Activated CD4-positive, alpha-beta T cell treated with anti-CD3 and anti-CD28 coated beads, Interleukin-2, amount 50 U/mL, for 16 hours (primary cell): ENCODE data around the gene PLXNA4.

Experiments used
- DNase-seq: peaks from one replicate; pipeline ENCODE4 v3.0.0-alpha.2; 2020

The PLXNA4 gene

DNA sequence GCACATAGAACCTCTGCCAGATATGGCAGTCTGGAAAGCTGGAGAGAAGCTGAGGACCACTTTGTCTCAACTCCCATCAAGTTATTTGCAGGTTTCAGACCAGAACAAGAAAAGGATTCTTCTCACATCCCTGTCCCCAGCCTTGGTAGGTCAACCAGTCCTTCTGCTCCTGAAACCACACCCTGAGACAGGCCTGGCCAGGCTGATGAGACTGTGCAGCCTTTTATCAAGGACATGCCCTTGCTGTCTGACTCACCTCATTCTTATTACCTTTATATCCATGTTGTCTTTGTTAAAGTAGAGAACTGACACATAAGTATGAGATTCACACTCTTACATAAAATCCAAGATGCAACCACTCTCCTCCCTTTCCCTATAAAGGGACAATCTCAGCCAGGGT lies 354.9 kb downstream of the PLXNA4 start:
- no peak for DNase-seq

DNA sequence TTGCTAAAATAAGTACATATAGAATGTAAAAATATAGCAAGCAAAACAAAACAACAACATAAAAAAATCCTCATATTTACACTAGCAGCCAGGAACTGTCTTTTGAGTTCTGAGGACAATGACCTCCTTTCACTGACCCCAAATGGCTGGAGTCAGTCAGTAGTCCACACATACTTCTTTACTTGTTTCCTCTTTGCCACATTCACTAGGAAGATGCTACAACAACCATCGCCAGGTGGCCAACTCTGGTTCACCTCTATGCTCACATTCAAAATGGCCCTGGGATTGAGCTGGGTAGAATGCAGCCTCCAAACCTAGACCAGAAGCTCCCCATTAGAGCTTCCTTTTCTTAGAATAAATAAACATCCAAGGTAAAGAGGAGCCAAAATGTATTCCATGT lies 356.2 kb downstream of the PLXNA4 start:
- no peak for DNase-seq

DNA sequence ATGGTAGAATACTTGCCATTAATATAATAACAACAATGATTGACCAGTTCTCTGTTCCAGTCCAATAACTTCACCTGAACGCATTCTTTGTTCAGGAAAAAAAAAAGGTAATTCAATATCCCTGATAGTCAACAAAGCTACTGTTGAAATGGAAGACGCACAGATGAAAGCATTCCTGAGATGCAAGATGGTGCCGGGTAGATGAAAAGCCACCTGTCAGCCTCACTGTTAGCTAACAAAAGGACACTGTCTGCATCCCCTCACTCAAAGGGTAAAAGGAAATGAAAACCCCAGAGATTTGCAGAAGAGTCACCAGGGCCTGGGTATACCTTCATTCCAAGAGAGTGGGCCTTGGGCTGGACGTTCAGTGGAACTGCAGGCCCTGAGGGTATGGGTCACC lies 357.4 kb downstream of the PLXNA4 start:
- DNase-seq = no peak

DNA sequence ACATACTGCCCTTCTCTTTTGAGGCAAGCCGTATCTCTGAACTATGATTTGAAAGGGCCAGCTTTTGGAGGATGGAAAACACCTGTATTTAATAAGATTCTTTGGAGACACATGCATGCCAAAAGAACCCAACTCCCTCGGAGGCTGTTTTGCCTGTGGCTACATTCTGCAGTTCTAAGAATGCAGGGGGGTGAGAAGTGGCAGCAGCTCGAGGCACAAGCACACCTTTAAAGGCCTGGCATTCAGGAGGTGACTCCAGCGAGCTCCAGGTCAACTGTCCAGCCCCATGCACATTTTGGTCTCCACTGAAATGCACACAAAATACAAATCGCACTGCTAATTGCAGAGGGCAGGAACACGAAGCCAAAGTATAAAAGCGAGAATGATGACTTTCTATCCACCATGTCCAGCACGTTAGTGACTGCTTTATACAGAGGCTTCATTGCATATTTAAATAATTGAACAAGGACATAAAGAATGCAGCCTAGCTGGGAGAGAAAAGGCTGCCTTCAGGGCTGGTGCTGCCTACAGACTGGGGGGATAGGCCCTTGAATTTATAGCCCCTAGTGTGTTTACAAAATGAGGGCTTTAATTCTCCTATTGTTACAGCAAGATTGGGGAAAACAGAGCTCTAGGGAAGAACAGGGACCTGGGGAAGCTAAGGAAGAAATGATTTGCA lies 359.3 kb downstream of the PLXNA4 start:
- no peak for DNase-seq

DNA sequence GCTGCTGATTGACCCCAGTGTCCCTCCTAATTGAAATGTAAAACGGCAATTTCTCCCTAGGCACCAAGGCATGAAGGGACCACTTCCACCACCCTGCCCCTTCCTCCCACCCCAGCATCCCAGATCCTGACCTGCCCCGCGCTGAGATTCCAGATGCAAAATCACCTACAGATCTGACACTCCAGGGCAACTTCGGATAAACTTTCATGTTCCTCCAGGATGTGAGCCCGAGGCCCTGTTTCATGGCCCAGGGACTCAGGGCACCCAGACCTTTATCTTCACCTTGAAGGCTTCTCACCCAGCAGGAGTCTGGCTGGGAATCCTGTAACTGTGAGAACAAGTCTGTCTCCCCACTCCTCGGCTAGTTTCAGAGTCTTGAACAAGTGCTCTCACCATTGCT lies 361.8 kb downstream of the PLXNA4 start:
- DNase-seq = no peak

DNA sequence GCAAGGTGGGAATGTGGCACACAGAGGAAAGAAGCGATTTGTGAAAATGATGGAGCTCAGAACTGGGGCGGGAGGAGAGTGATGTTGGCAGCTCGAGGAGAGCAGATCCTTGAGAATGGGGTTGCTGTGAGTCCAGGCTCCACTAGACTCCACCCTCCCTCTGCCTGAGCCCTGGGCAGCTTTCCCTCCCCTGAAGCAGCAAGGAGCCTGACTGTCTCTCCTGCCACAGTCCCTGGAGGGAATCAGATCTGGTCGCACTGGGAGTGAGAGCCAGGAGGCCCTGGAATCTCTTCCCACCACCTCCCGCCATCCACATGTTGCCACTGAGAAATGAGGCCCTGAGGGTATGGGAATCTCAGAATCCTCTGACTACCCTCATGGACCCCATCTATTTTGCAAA lies 362.7 kb downstream of the PLXNA4 start:
- DNase-seq = no peak

DNA sequence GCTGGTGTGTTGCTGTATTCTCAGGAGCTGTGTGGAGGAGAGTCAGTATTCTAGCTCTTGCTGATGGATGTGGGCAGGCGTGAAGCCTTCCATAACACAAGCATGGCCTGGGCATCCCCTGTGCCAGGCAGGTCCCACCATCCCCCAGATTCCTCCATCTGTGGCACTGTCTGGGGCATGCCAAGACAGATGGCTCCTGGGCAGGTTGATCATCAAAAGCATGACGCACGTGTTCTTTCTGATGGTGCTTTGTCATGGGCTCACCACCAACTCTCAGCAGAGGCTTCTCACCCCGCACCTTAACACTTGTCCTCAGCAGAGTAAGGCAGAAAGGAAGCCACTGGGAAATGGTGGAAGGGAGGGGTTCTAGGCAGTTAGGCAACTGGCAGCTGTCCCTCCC lies 364.3 kb downstream of the PLXNA4 start:
- DNase-seq = no peak

DNA sequence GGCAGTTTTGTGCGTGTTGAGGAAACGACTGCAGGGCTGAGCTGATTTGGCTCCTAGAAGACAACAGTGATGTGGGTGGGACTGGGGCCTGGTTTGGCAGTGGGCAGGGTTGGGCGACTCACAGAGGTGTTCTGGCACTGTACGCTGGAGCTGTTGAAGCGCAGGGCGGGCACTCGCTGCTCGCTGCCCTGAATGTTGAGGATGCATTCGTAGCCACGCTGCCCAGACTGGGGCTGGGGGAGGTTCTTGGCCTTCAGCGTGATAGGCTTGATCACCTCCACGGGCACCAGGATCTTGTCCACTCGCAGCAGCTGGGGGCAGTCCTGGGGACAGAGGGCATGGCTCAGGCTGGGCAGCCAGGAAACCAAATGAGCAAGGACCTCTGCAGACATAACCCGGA lies 365.4 kb downstream of the PLXNA4 start:
- DNase-seq = no peak

DNA sequence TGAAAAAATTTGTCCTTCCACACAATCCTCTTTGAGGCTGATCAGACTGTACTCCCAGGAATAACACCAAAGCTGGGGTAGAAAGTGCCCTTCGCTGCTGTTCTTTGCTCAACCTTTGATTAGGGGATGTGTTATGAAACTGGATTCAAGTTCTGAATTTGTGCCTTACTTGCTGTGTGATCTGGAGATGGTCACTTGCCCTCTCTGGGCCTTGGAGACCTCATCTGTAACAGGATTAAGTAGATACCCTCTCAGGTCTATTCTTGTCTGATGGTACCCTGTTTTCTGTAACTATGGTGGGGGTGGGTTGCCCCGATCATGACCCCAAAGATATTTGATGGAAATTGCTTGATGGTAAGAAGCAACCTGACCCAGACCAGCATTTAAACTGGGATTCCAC lies 368.5 kb downstream of the PLXNA4 start:
- no peak for DNase-seq

DNA sequence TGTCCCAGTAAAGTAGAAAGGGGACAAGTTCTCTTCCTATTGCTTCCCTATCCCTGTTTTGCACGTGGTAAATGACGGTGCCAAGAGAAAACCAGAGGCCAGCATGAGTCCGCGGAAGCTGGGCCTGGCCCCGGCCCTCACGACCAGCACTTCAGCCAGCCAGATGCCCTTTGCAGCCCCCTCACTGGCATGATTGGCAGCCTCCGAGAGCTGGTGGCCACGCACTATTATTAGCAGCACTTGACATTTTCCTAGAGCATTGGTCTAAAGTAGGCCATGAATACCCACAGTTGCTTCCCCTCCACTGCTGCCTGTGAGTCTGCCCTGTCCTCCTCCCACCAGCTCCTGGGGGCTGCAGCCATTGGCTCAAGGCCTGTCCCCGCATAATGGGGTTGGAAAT lies 369.1 kb downstream of the PLXNA4 start:
- DNase-seq = no peak

DNA sequence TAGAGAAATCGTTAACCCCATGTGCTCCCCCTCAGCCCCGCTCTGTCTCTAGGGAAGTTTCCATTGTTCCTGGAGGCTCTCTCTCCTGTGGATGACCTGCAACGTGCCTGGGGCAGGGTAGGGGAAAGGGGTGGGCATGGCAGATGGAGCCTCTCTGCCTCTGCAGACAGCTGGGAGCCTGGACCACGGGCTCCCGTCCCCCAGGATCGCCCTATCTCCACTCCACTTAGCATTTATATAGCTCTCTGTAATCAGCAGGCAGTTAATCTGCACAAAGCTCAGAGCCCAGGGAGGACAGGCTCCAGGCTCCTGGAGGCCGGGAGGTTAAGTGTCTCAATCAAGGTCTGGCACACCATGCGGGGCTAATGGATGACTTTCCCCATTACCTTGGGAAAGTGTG lies 369.7 kb downstream of the PLXNA4 start:
- DNase-seq = no peak

DNA sequence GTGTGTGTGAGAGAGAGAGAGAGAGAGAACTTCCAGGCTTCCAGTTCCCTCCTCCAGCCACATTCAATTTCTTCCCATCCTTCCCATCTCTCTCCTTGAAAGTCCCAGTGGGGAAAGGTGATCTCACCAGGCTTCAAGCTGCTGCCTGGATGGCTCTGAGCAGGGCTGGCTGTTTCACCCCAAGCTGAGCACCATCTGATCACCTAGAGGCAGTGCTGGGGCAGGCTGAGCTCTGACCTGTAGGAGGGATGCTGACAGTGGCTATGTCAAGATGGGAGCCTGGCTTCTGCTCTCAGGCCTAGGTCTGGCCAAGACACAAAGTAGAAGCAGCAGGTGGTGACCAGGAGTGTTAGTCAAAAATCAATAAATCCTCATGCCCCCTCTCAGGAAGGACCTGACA lies 370.8 kb downstream of the PLXNA4 start:
- no peak for DNase-seq

DNA sequence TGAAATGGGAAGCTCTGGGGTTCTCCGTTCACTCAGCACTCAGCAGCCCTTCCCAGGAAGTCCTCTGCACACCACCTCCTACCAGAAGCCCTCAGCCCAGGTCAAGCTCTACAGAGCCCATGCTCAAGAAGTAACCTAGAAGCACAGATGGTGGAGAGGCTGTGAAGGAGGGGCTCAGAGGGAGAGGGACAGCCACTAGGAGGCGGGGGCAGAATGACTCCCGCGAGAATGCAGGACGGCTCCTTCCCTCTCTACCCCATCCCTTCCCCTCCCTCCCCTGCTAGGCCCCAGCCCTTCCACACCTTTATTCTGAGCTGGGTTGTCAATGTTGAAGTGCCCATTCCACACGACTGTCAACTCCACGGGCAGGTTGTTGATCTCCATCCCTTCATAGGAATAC lies 373.2 kb downstream of the PLXNA4 start:
- no peak for DNase-seq

DNA sequence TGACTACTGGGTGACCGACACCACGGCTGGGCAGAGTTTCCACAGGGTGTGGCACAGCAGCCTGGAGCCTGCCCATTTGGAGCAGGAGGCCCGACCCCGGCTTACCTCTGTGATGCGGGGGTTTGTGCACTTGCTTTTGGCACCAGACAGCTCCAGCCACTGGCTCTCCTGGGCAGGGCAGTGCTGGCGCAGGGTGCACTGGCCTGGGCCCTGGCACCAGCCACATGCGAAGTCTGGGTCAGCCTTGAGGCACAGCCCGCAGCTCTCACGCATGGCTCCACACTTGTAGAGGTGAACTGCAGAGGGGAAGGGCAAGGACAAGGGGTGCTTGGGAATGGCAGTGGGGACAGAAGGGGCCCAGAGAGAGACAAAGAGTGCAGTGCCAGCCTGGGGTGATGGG lies 373.7 kb downstream of the PLXNA4 start:
- no peak for DNase-seq

DNA sequence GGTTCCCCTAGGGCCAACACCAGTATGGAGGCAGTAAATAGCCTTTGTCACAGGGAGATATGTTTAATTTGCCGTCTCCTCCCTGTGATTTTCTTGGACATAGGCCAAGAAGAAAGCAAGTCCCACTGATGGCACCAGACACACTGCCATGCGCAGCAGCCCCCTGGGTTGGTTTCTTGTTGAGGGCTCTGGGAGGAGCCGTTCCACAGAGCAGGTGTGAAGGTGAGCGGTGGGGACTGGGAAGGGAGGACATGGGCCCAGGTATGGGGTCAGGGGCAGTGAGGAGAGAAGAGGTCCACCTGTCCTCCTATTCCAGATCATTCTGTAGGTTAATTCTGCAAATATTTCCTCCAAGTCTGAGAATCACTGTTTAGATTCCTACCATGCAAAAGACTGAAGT lies 376.1 kb downstream of the PLXNA4 start:
- no peak for DNase-seq

DNA sequence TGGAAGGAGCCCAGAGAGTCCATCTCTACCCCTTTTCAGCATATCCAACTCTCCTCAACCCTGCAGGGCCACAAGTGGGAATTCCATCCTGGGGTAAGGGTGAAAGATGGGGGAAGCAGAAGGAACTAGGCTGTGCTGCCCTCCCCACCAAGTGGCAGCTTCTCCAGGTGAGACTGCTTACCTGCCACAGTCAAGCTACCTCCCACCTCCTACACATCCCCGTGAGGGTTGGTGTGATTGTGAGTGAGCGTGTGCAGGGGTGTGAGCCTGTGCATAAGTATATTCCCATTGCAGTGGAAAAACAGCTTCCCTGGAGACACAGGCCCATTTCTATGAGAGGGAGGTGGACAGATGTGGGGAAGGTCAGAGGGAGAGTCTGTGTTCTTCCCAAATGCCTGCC lies 376.6 kb downstream of the PLXNA4 start:
- DNase-seq = no peak

DNA sequence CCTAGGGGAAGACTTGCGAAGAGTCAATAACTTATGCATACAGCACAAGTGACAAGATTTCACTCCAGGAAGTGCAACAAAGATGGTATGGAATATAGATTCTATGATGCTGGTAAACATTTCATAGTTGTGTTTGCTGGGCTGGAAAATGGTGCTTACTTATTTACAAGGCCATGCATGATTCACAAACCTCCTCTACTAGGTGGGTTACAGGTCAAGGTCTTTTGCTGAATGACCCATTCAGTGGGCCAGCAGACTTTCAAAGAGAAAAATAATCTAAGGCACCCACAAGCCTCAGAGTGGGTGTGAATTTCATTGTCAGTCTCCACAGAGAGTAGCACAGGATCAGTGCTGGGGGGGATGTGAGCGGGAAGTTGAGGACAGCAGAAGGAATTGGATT lies 378.5 kb downstream of the PLXNA4 start:
- no peak for DNase-seq

DNA sequence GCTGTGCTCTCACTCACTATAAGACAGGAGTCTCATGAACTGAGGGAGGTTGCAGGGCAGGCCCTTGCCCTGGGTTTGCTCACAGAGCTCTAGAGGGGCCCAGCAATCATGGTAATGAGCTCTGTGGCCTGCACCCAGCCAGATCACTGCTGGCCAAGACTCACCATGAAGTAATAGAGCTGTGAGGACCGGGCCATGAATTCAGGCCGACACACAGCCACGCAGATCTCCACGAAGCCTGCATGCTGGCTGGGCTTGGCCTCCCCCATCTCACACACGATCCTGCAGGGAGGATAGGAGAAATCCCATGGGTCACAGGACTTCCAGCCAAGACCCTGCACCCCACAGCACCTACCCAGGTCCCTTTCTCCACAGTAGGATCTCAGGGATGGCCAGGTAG lies 382.4 kb downstream of the PLXNA4 start:
- DNase-seq = no peak

DNA sequence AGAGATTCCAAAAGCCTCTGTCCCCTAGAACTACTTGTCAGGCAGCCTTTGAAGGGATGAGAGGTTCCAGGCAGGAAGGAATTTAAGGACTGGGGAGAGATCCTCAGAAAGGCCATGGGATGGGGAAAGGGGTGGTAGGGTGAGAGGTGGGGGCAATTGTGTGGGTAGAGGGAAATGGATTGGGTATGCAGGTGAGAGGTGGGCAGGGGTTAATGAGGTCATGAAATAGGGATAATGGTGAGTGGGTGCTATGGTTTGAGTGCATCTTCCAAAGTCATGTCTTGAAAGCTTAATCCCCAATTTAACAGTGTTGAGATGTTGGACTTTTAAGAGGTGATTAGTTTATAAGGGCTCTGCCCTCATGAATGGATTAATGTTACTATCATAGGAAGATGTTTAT lies 383.5 kb downstream of the PLXNA4 start:
- DNase-seq = no peak

DNA sequence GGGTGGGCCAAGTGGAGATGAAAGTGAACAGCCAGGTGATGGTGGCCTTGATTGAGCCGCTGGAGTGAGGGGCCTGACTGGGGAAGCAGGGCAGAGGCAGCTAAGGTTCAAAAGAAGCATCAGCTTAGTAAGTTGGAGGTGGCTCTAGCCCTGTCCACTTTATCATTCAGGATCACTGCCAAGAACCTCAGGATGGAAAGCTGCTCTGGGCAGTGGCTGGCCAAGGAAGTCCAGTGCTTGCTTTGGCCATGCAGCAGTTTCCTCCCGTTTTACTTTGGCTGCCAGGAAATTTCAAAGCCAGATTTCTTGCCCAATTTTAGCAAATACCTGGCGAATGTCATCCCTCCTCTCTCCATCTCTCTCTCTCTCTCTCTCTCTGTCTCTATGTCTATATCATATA lies 384.9 kb downstream of the PLXNA4 start:
- DNase-seq = no peak

DNA sequence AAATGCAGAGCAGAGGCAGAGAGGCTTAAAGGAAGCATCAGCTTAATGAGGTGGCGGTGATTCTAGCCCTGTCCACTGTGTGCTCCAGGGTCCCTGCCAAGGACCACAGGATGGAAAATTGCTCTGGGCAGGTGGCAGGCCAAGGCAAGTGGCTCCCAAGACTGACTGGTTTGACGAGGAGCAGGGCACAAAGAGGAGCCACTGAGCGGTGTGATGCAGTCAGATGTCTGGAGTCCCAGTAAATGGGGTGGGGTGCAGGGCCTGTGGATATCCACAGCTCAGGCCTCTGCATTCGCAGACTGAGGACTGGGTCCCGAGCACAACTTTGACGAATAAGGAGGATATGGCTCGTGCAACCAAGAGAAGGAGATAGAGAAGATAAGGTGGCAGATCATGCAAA lies 385.6 kb downstream of the PLXNA4 start:
- DNase-seq = no peak

DNA sequence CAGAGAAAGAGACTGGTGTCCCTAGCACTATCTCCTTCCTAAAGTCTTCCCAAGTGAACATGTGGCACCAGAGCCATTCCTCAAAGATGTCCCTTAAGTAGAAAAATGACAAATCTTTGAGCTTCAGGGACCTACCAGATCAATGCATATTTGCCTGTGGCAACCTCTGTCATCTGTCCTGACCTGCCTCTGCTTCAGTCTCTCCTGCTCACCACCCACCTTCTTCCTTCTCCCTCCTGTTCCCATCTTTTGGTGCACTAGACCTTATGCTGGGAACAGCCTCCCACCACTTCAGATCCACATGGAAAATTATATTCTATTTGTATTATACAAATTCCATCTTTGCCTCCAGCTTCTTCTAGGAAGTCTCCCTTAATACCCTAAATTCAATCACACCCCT lies 386.4 kb downstream of the PLXNA4 start:
- no peak for DNase-seq

DNA sequence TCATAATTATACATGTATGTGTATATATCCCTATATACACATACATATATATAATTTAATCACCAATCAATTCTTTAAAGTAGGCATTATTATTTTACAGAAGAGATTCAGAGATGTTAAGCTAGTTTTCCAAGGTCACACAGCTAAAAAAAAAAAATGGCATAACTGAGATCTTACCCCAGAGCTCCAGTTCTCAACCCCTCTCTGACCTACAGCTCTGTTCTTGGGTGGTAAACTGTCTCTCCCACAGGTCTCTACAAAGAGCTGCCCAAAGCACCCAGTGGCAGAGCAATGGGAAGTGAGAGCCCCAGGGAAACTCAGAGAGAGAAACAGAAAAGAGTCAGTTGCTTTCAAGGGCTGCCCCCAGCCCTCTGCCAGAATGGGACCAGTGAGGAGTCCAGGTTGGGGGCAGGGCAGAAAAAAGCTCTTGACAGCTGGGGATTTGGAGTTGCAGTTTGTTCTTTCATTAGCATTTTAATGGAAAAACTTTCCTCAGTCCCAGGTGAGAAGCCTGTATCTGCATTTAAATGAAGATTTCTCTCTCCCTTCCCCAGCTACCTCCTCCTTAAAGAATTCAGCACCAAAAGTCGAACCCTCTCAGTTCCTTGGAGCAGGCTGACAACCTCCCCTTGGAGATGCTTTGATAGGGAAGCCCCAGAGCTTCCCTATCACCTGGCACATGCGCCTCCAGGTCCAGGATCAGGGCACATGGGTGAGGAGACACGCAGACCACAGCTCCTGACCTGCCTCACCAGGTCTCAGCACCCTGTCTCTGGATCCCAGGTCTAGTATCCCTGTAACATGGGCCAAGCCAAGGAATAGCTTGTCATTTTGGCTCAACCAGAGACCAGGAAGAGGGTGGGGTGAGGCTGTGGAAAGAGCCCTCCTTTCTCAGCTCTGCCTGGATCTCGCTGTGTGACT lies 388.1 kb downstream of the PLXNA4 start:
- DNase-seq = no peak

DNA sequence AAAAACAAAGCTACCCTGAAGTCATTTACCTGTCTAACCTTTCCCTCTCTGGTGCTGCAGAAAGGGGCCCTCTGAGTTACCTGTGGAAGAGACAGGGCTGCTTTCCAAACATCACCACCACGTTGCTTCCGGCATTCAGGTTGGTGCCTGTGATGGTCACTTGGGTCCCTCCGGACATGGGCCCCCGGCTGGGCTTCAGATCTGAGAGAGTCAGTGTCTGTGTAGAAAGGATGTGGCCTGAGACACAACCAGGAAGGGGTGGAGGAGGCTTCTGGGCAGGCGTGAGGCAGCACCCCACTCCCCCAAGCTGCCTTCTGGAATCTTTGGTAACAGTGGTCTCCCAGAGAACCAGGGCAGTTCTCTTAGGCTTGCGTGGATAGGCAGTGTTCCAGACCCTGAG lies 388.9 kb downstream of the PLXNA4 start:
- DNase-seq = no peak

DNA sequence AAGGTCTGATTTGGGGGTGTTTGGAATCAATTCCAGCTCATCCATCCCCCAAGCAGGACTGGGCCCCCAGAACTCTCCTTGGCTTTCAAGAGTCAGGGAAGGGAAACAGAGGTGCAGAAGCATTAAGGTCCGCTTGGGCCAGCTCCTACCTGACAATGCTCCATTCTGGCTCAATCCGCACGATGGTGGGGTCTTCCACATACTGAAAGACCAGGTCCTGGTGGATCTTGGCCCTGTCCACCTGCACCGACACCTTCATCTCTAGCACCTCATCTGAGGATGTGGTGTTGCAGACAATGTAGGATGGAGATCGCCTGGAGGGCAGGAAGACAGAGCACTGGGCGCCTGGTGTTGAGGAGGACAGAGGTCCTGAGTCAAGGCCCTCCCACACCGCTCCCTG lies 391.1 kb downstream of the PLXNA4 start:
- no peak for DNase-seq
